Measurements from ENCODE around the gene ESR1.

GRCh38 chr6:152127432-152128165 lies 320.1 kb downstream of the ESR1 start:
- no peak for TF ChIP-seq HNF4A (conservative IDR thresholded peaks at IDR 0.05)
- TF ChIP-seq CTCF (IDR thresholded peaks at IDR 0.05; ENCODE audit: low read depth, low read length, missing input control) = no peak
